ENCODE data around the gene HNRNPA0. TPM values are rescaled to one million over a fixed set of nuclear protein-coding genes. Genes with fewer than 3 reads are reported as not detected.

HNRNPA0 gene
- total and polyA plus RNA-seq, 7 experiments from 2014 or later = 17.8 to 40.2 (median 30.1) TPM

- intact Hi-C loops (cut with micrococcal nuclease) = no loop called here
Measured at GRCh38 chr5:137724251-137724650, 29.9 kb downstream of the HNRNPA0 start.

GRCh38 chr5:137718611-137719010 lies 35.6 kb downstream of the HNRNPA0 start:
- Mint-ChIP-seq H3K27ac (peak overlapping the region in 4 of 9 donors; percentile 30 to 82 (median 76)), H3K9me3 (peaks cover 0 to 15% (median 7%) of the 10 kb centered on the region in 11 donors), H3K4me1 (peaks cover 0 to 42% (median 18%) of the 10 kb centered on the region in 7 donors), H3K4me3 (no peak overlapping the region), H3K27me3 (no peaks in the 10 kb centered on the region), H3K36me3 (peaks cover 19 to 61% (median 37%) of the 10 kb centered on the region in 5 donors)
- CTCF ChIA-PET = interaction anchor here (1.0 kb wide), 1 partner anchor 23 kb away, joined by 3 read pairs; no protein-coding TSS in a partner anchor
- Histone ChIP-seq H3K4me1 (ENCODE audit: control insufficient read depth in 2 of 2, insufficient read depth in 2 of 2, low read length in 2 of 2) (no peaks in the 10 kb centered on the region), H3K27ac (ENCODE audit: low read depth, low read length) (no peak overlapping the region), H3K4me3 (ENCODE audit: low read length) (no peak overlapping the region), H3K27me3 (ENCODE audit: control insufficient read depth in 2 of 2, insufficient read depth in 2 of 2, low read length in 2 of 2) (no peaks in the 10 kb centered on the region), H3K9me3 (ENCODE audit: control insufficient read depth in 2 of 3, low read length in 3 of 3) (peaks cover 0 to 4% (median 0%) of the 10 kb centered on the region in 3 experiments), H3K36me3 (ENCODE audit: control insufficient read depth in 2 of 3, insufficient read depth in 3 of 3, low read length in 3 of 3) (peaks cover 0 to 24% (median 4%) of the 10 kb centered on the region in 3 experiments)
- POLR2A ChIA-PET = interaction anchor here (0.7 to 1.0 kb wide), 2 partner anchors 17 to 22 kb away, joined by 4 to 6 read pairs; partner anchors contain the start of gene KLHL3
- ATAC-seq (no peak), DNase-seq (no peak)
- intact Hi-C loops (cut with micrococcal nuclease) = no loop called here

More at GRCh38 chr5:137724251-137724650, 29.9 kb downstream of the HNRNPA0 start:
- Histone ChIP-seq H3K9me3 (ENCODE audit: control insufficient read depth in 2 of 3, low read length in 3 of 3) (no peaks in the 10 kb centered on the region), H3K4me1 (ENCODE audit: control insufficient read depth in 2 of 2, insufficient read depth in 2 of 2, low read length in 2 of 2) (no peaks in the 10 kb centered on the region), H3K36me3 (ENCODE audit: control insufficient read depth in 2 of 3, insufficient read depth in 3 of 3, low read length in 3 of 3) (peaks cover 0 to 15% (median 3%) of the 10 kb centered on the region in 3 experiments), H3K27me3 (ENCODE audit: control insufficient read depth in 2 of 2, insufficient read depth in 2 of 2, low read length in 2 of 2) (no peaks in the 10 kb centered on the region), H3K4me3 (ENCODE audit: low read length) (no peak overlapping the region), H3K27ac (ENCODE audit: low read depth, low read length) (no peak overlapping the region)
- Mint-ChIP-seq H3K27me3 (no peaks in the 10 kb centered on the region), H3K36me3 (peaks cover 5 to 15% (median 11%) of the 10 kb centered on the region in 5 donors), H3K27ac (no peak overlapping the region), H3K4me3 (no peak overlapping the region), H3K4me1 (peaks cover 0 to 23% (median 13%) of the 10 kb centered on the region in 7 donors), H3K9me3 (no peaks in the 10 kb centered on the region)
- ChIA-PET POLR2A (no interaction called here), CTCF (no interaction called here)
- no peak for DNase-seq
- no peak for ATAC-seq

DNA sequence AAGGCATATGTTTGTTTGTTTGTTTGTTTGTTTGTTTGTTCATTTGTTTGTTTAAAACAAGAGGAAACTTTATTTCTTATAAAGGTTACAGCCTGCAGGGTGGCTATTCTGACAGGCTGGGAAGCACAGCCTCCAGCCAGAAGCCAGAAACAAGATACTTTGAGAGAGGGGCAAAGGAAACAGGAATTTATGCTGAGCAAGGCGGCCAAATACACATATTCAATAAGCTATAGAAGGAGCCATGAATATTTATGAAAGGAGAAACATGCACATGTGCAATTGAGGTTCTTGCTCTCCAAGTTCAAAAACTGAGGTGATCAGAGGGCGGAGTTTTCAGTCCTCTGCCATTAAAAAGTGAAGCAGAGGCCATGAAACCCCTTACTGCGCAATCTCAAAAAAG lies 37.8 kb downstream of the HNRNPA0 start:
- ATAC-seq (no peak), DNase-seq (no peak)
- ChIA-PET POLR2A (interaction anchor here (0.8 to 1.6 kb wide), 2 partner anchors 21 to 28 kb away, joined by 3 to 6 read pairs; no protein-coding TSS in a partner anchor), CTCF (no interaction called here)
- H3K4me3 ChIP-seq (ENCODE audit: low read length) = no peak overlapping the region
- no peaks in the 10 kb centered on the region for H3K27me3 ChIP-seq (ENCODE audit: control insufficient read depth in 2 of 2, insufficient read depth in 2 of 2, low read length in 2 of 2)
- Mint-ChIP-seq H3K9me3 (peaks cover 0 to 25% (median 8%) of the 10 kb centered on the region in 11 donors), H3K36me3 (peaks cover 26 to 80% (median 54%) of the 10 kb centered on the region in 5 donors), H3K4me1 (peaks cover 0 to 34% (median 12%) of the 10 kb centered on the region in 7 donors), H3K27me3 (no peaks in the 10 kb centered on the region), H3K4me3 (no peak overlapping the region), H3K27ac (no peak overlapping the region)
- no peaks in the 10 kb centered on the region for H3K4me1 ChIP-seq (ENCODE audit: control insufficient read depth in 2 of 2, insufficient read depth in 2 of 2, low read length in 2 of 2)
- H3K36me3 ChIP-seq (ENCODE audit: control insufficient read depth in 2 of 3, insufficient read depth in 3 of 3, low read length in 3 of 3) = peaks cover 0 to 24% (median 4%) of the 10 kb centered on the region in 3 experiments
- peaks cover 0 to 4% (median 0%) of the 10 kb centered on the region in 3 experiments for H3K9me3 ChIP-seq (ENCODE audit: control insufficient read depth in 2 of 3, low read length in 3 of 3)
- H3K27ac ChIP-seq (ENCODE audit: low read depth, low read length) = no peak overlapping the region
- intact Hi-C loops (cut with micrococcal nuclease) = no loop called here

GRCh38 chr5:137715456-137715855 lies 38.7 kb downstream of the HNRNPA0 start:
- Mint-ChIP-seq H3K36me3 (peaks cover 32 to 79% (median 62%) of the 10 kb centered on the region in 5 donors), H3K27ac (peak overlapping the region in 2 of 9 donors; percentile 1 to 12), H3K4me3 (peak overlapping the region in 1 of 10 donors; percentile 6), H3K4me1 (peaks cover 0 to 33% (median 8%) of the 10 kb centered on the region in 7 donors), H3K27me3 (no peaks in the 10 kb centered on the region), H3K9me3 (peaks cover 0 to 25% (median 8%) of the 10 kb centered on the region in 11 donors)
- POLR2A ChIA-PET = interaction anchor here (0.8 to 1.2 kb wide), 3 partner anchors 22 to 46 kb away, joined by 3 to 4 read pairs (median 3); no protein-coding TSS in a partner anchor
- Histone ChIP-seq H3K4me1 (ENCODE audit: control insufficient read depth in 2 of 2, insufficient read depth in 2 of 2, low read length in 2 of 2) (no peaks in the 10 kb centered on the region), H3K9me3 (ENCODE audit: control insufficient read depth in 2 of 3, low read length in 3 of 3) (peaks cover 0 to 4% (median 0%) of the 10 kb centered on the region in 3 experiments), H3K4me3 (ENCODE audit: low read length) (no peak overlapping the region), H3K27me3 (ENCODE audit: control insufficient read depth in 2 of 2, insufficient read depth in 2 of 2, low read length in 2 of 2) (no peaks in the 10 kb centered on the region), H3K27ac (ENCODE audit: low read depth, low read length) (no peak overlapping the region), H3K36me3 (ENCODE audit: control insufficient read depth in 2 of 3, insufficient read depth in 3 of 3, low read length in 3 of 3) (peaks cover 0 to 18% (median 4%) of the 10 kb centered on the region in 3 experiments)
- no peak for ATAC-seq
- intact Hi-C loops (cut with micrococcal nuclease) = no loop called here
- CTCF ChIA-PET = no interaction called here
- no peak for DNase-seq

DNA sequence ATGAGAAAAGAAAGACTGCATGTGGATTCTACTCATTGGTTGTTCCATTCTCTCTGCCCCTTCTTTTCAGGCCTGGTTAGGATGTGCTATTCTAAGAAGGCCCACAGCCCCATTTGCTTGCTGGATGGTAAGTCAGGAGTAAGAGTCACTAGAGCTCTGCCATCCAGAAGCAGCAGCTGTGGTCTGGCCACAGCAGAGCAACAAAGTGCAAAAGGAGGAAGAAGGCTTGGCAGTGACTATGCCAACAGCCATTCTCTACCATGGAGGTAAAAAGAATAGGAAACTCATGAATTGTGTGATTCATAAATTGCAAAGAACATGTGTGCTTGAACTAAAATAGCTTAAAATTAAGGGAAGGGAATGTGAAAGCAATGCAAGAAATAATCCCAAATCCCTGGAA lies 39.2 kb downstream of the HNRNPA0 start:
- Mint-ChIP-seq H3K4me1 (peaks cover 0 to 32% (median 8%) of the 10 kb centered on the region in 7 donors), H3K4me3 (no peak overlapping the region), H3K27ac (no peak overlapping the region), H3K27me3 (no peaks in the 10 kb centered on the region), H3K36me3 (peaks cover 30 to 76% (median 62%) of the 10 kb centered on the region in 5 donors), H3K9me3 (peaks cover 0 to 25% (median 8%) of the 10 kb centered on the region in 11 donors)
- H3K9me3 ChIP-seq (ENCODE audit: control insufficient read depth in 2 of 3, low read length in 3 of 3) = peaks cover 0 to 4% (median 0%) of the 10 kb centered on the region in 3 experiments
- ATAC-seq (no peak), DNase-seq (no peak)
- H3K36me3 ChIP-seq (ENCODE audit: control insufficient read depth in 2 of 3, insufficient read depth in 3 of 3, low read length in 3 of 3) = peaks cover 0 to 13% (median 4%) of the 10 kb centered on the region in 3 experiments
- intact Hi-C loops (cut with micrococcal nuclease) = no loop called here
- H3K4me3 ChIP-seq (ENCODE audit: low read length) = no peak overlapping the region
- CTCF ChIA-PET = no interaction called here
- no peaks in the 10 kb centered on the region for H3K27me3 ChIP-seq (ENCODE audit: control insufficient read depth in 2 of 2, insufficient read depth in 2 of 2, low read length in 2 of 2)
- POLR2A ChIA-PET = interaction anchor here (0.8 to 1.2 kb wide), 3 partner anchors 22 to 46 kb away, joined by 3 to 4 read pairs (median 3); no protein-coding TSS in a partner anchor
- no peaks in the 10 kb centered on the region for H3K4me1 ChIP-seq (ENCODE audit: control insufficient read depth in 2 of 2, insufficient read depth in 2 of 2, low read length in 2 of 2)
- H3K27ac ChIP-seq (ENCODE audit: low read depth, low read length) = no peak overlapping the region

DNA sequence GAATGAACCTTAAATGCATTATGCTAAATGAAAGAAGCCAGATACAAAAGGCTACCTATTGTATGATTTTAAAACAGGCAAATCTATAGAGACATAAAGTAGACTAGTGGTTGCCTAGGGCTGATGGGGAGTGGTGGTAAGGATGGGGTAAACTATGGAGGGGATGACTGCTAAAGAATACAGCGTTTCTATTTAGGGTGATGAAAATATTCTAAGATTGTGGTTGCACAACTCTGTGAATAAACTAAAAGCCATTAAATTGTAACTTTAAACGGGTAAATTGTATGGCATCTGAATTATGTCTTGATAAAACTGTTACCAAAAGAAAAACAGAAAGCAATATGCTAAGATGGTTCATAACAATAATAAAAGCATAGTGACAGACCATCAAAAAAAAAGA lies 39.7 kb downstream of the HNRNPA0 start:
- H3K36me3 Mint-ChIP-seq = peaks cover 27 to 76% (median 63%) of the 10 kb centered on the region in 5 donors

More for the DNA sequence above, 39.7 kb downstream of the HNRNPA0 start:
- ATAC-seq (no peak), DNase-seq (no peak)
- intact Hi-C loops (cut with micrococcal nuclease) = no loop called here
- ChIA-PET CTCF (no interaction called here), POLR2A (interaction anchor here (0.8 to 1.2 kb wide), 2 partner anchors 22 to 45 kb away, joined by 3 to 4 read pairs; no protein-coding TSS in a partner anchor)
- H3K27me3 Mint-ChIP-seq = no peaks in the 10 kb centered on the region
- H3K27me3 ChIP-seq (ENCODE audit: control insufficient read depth in 2 of 2, insufficient read depth in 2 of 2, low read length in 2 of 2) = no peaks in the 10 kb centered on the region
- no peak overlapping the region for H3K4me3 Mint-ChIP-seq
- H3K36me3 ChIP-seq (ENCODE audit: control insufficient read depth in 2 of 3, insufficient read depth in 3 of 3, low read length in 3 of 3) = peaks cover 0 to 13% (median 3%) of the 10 kb centered on the region in 3 experiments
- peak overlapping the region in 1 of 9 donors; percentile 69 for H3K27ac Mint-ChIP-seq
- H3K4me1 Mint-ChIP-seq = peaks cover 0 to 36% (median 12%) of the 10 kb centered on the region in 7 donors
- H3K4me3 ChIP-seq (ENCODE audit: low read length) = no peak overlapping the region
- no peaks in the 10 kb centered on the region for H3K4me1 ChIP-seq (ENCODE audit: control insufficient read depth in 2 of 2, insufficient read depth in 2 of 2, low read length in 2 of 2)
- H3K9me3 Mint-ChIP-seq = peaks cover 0 to 25% (median 8%) of the 10 kb centered on the region in 11 donors
- H3K9me3 ChIP-seq (ENCODE audit: control insufficient read depth in 2 of 3, low read length in 3 of 3) = peaks cover 0 to 4% (median 0%) of the 10 kb centered on the region in 3 experiments
- no peak overlapping the region for H3K27ac ChIP-seq (ENCODE audit: low read depth, low read length)

All from naive thymus-derived CD4-positive, alpha-beta T cell (primary cell).